ENCODE data around the gene SLX9.

- TF ChIP-seq TAF1 (IDR thresholded peaks at IDR 0.05; ENCODE audit: low read depth) (no peak), CTCF (IDR thresholded peaks at IDR 0.05; ENCODE audit: poor library complexity, severe bottlenecking) (no peak), POLR2AphosphoS5 (IDR thresholded peaks at IDR 0.05) (no peak)
These were observed 14.5 kb upstream of the SLX9 start for GRCh38 chr21:44925378-44925755.
